NCI-H146 (cell line): ENCODE measurements around the gene RAPSN.

Experiments used
- DNase-seq: peaks from one replicate; lab custom pipeline; 2025; lab: John Stamatoyannopoulos, UW

Gene RAPSN

GRCh38 chr11:47466201-47466600 is 17.3 kb upstream of the RAPSN start:
- no peak for DNase-seq

- peak; percentile 57 for DNase-seq
Observed at GRCh38 chr11:47464483-47464882, 15.5 kb upstream of the RAPSN start.

- DNase-seq, result no peak
Observed at GRCh38 chr11:47461876-47462275, 12.9 kb upstream of the RAPSN start.

- DNase-seq, result no peak
Observed at GRCh38 chr11:47460571-47461235, 11.8 kb upstream of the RAPSN start.

GRCh38 chr11:47454258-47454671 is 5.3 kb upstream of the RAPSN start:
- peak; percentile 72 for DNase-seq

GRCh38 chr11:47453365-47453764 is 4.4 kb upstream of the RAPSN start:
- no peak for DNase-seq

- no peak for DNase-seq
Observed at GRCh38 chr11:47451990-47452389, 3.1 kb upstream of the RAPSN start.

GRCh38 chr11:47451436-47451835 is 2.5 kb upstream of the RAPSN start:
- no peak for DNase-seq

GRCh38 chr11:47449541-47449940 is 605 bp upstream of the RAPSN start:
- no peak for DNase-seq

- DNase-seq, result no peak
Observed at GRCh38 chr11:47447906-47448305, 1.0 kb downstream of the RAPSN start.

GRCh38 chr11:47446833-47447232 is 2.1 kb downstream of the RAPSN start:
- no peak for DNase-seq

GRCh38 chr11:47445840-47446239 is 3.1 kb downstream of the RAPSN start:
- DNase-seq, result no peak

- DNase-seq, result no peak
Observed at GRCh38 chr11:47443817-47444216, 5.1 kb downstream of the RAPSN start.

GRCh38 chr11:47443028-47443700 is 5.8 kb downstream of the RAPSN start:
- DNase-seq, result no peak

- DNase-seq, result no peak
Observed at GRCh38 chr11:47442514-47442913, 6.4 kb downstream of the RAPSN start.

GRCh38 chr11:47441421-47441820 is 7.5 kb downstream of the RAPSN start:
- no peak for DNase-seq

- DNase-seq, result no peak
Observed at GRCh38 chr11:47440054-47440476, 8.9 kb downstream of the RAPSN start.

GRCh38 chr11:47438721-47439120 is 10.2 kb downstream of the RAPSN start:
- DNase-seq, result no peak

- DNase-seq, result no peak
Observed at GRCh38 chr11:47437746-47438418, 11.1 kb downstream of the RAPSN start.

- no peak for DNase-seq
Observed at GRCh38 chr11:47437218-47437745, 11.7 kb downstream of the RAPSN start.

- no peak for DNase-seq
Observed at GRCh38 chr11:47436726-47437125, 12.2 kb downstream of the RAPSN start.

- DNase-seq, result no peak
Observed at GRCh38 chr11:47435687-47436086, 13.2 kb downstream of the RAPSN start.
